ENCODE data around the gene PCDH9. TPM values are rescaled to one million over a fixed set of nuclear protein-coding genes. Genes with fewer than 3 reads are reported as not detected.

Gene PCDH9
- total RNA-seq, 1 donor from 2014 or later, result 10.4 TPM

DNA sequence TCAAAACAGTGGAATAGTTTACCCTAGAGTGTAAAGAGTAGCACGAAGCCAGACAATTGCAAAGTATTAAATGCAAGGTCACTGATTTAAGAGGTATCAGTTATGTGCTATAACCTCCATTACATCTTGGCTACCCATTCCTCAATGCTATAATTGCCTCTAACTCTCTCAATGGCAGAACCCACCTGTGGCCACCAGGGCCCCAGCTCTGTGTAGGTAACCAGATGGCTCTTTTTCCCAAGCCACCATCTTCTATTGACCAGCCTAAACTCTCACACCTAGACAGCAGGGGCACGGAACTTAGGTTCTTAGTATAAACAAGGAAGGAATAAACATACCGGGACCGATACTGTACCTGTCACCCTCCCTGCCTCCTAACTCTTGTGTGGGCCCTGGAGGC, 277.6 kb downstream of the PCDH9 start:
- no peak overlapping the region for H3K4me2 ChIP-seq (ENCODE audit: low read length)
- H2AFZ ChIP-seq (ENCODE audit: low read depth, low read length), result no peak overlapping the region
- H3K4me1 ChIP-seq (ENCODE audit: insufficient read depth, low read length), result no peaks in the 10 kb centered on the region
- no peaks in the 10 kb centered on the region for H3K27me3 ChIP-seq (ENCODE audit: insufficient read depth, low read length)
- TF ChIP-seq, protein P1, sequence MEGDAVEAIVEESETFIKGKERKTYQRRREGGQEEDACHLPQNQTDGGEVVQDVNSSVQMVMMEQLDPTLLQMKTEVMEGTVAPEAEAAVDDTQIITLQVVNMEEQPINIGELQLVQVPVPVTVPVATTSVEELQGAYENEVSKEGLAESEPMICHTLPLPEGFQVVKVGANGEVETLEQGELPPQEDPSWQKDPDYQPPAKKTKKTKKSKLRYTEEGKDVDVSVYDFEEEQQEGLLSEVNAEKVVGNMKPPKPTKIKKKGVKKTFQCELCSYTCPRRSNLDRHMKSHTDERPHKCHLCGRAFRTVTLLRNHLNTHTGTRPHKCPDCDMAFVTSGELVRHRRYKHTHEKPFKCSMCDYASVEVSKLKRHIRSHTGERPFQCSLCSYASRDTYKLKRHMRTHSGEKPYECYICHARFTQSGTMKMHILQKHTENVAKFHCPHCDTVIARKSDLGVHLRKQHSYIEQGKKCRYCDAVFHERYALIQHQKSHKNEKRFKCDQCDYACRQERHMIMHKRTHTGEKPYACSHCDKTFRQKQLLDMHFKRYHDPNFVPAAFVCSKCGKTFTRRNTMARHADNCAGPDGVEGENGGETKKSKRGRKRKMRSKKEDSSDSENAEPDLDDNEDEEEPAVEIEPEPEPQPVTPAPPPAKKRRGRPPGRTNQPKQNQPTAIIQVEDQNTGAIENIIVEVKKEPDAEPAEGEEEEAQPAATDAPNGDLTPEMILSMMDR (IDR thresholded peaks at IDR 0.05; ENCODE audit: insufficient read depth, low read depth, low read length), result no peak
- TF ChIP-seq EZH2 (IDR thresholded peaks at IDR 0.05; ENCODE audit: insufficient read depth, low read length), result no peak
- H3K27ac ChIP-seq (ENCODE audit: low read depth, low read length), result no peak overlapping the region
- no peaks in the 10 kb centered on the region for H4K20me1 ChIP-seq (ENCODE audit: insufficient read depth, low read length)
- FAIRE-seq (no peak), DNase-seq (ENCODE audit: low read depth) (no peak)
- H3K9me3 ChIP-seq (ENCODE audit: insufficient read depth, low read depth, low read length), result no peaks in the 10 kb centered on the region
- H3K9ac ChIP-seq (ENCODE audit: low read length), result no peak overlapping the region
- no peak overlapping the region for H3K4me3 ChIP-seq (ENCODE audit: insufficient read depth, low read depth, low read length)
- no peaks in the 10 kb centered on the region for H3K36me3 ChIP-seq (ENCODE audit: insufficient read depth, low read length)
- Mint-ChIP-seq H3K9me3 (ENCODE audit: unreplicated experiment) (no peaks in the 10 kb centered on the region), H3K36me3 (ENCODE audit: low read depth, unreplicated experiment) (no peaks in the 10 kb centered on the region), H3K27ac (ENCODE audit: unreplicated experiment) (no peak overlapping the region), H3K4me3 (ENCODE audit: unreplicated experiment) (no peak overlapping the region), H3K27me3 (ENCODE audit: low read depth, unreplicated experiment) (no peaks in the 10 kb centered on the region), H3K4me1 (ENCODE audit: low read depth, unreplicated experiment) (no peaks in the 10 kb centered on the region)
- H3K79me2 ChIP-seq (ENCODE audit: insufficient read depth, low read length), result no peaks in the 10 kb centered on the region

DNA sequence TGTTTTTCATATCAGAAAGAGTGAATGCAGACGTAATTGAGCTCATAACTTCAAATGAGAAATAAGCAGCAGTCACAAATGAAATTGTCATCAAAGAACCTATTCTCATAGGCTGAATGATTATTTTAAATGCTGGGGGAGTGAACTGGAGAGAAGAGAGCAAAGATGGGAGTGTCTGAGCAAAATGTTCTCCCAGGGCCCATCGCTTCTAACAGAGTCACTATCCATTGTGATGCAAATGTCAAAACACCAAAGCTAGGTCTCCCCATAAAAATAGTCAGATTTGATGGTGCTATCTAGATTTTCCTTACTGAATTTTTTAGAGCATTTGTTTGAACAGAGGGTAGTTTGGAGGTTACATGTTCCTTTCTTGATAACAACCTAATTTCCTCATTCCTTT, 278.7 kb downstream of the PCDH9 start:
- no peaks in the 10 kb centered on the region for H3K27me3 Mint-ChIP-seq (ENCODE audit: low read depth, unreplicated experiment)
- TF ChIP-seq EZH2 (IDR thresholded peaks at IDR 0.05; ENCODE audit: insufficient read depth, low read length), result no peak
- TF ChIP-seq, protein P1 (IDR thresholded peaks at IDR 0.05; ENCODE audit: insufficient read depth, low read depth, low read length), result no peak
- DNase-seq (ENCODE audit: low read depth) (no peak), FAIRE-seq (no peak)
- Histone ChIP-seq H2AFZ (ENCODE audit: low read depth, low read length) (no peak overlapping the region), H3K4me2 (ENCODE audit: low read length) (no peak overlapping the region), H3K27ac (ENCODE audit: low read depth, low read length) (no peak overlapping the region), H3K79me2 (ENCODE audit: insufficient read depth, low read length) (no peaks in the 10 kb centered on the region), H3K36me3 (ENCODE audit: insufficient read depth, low read length) (no peaks in the 10 kb centered on the region), H3K9me3 (ENCODE audit: insufficient read depth, low read depth, low read length) (no peaks in the 10 kb centered on the region), H3K4me1 (ENCODE audit: insufficient read depth, low read length) (no peaks in the 10 kb centered on the region), H3K9ac (ENCODE audit: low read length) (no peak overlapping the region), H3K27me3 (ENCODE audit: insufficient read depth, low read length) (no peaks in the 10 kb centered on the region), H4K20me1 (ENCODE audit: insufficient read depth, low read length) (no peaks in the 10 kb centered on the region), H3K4me3 (ENCODE audit: insufficient read depth, low read depth, low read length) (no peak overlapping the region)
- H3K27ac Mint-ChIP-seq (ENCODE audit: unreplicated experiment), result no peak overlapping the region
- no peaks in the 10 kb centered on the region for H3K36me3 Mint-ChIP-seq (ENCODE audit: low read depth, unreplicated experiment)
- H3K9me3 Mint-ChIP-seq (ENCODE audit: unreplicated experiment), result no peaks in the 10 kb centered on the region
- no peak overlapping the region for H3K4me3 Mint-ChIP-seq (ENCODE audit: unreplicated experiment)
- no peaks in the 10 kb centered on the region for H3K4me1 Mint-ChIP-seq (ENCODE audit: low read depth, unreplicated experiment)

DNA sequence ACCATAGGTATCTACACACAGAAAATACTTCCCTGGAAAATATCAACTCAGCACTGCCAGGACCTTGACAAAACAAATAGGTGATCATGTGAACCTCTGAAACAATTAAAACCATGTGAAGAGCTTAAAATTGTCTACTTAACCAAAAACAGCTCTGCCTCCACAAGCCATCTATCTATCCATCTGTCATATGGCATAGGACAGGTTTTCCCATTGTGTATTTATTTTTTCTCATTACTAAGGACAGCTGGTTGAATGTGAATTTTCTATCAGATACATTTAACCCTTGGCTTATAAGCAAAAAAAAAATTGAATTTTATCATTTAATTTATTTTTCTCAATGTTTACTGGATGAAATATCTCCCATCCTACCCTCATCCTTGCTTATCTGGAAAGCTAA, 279.5 kb downstream of the PCDH9 start:
- Histone ChIP-seq H3K9me3 (ENCODE audit: insufficient read depth, low read depth, low read length) (no peaks in the 10 kb centered on the region), H3K79me2 (ENCODE audit: insufficient read depth, low read length) (no peaks in the 10 kb centered on the region), H3K9ac (ENCODE audit: low read length) (no peak overlapping the region), H4K20me1 (ENCODE audit: insufficient read depth, low read length) (no peaks in the 10 kb centered on the region), H3K36me3 (ENCODE audit: insufficient read depth, low read length) (no peaks in the 10 kb centered on the region), H3K4me3 (ENCODE audit: insufficient read depth, low read depth, low read length) (no peak overlapping the region), H2AFZ (ENCODE audit: low read depth, low read length) (no peak overlapping the region), H3K4me2 (ENCODE audit: low read length) (no peak overlapping the region), H3K4me1 (ENCODE audit: insufficient read depth, low read length) (no peaks in the 10 kb centered on the region), H3K27me3 (ENCODE audit: insufficient read depth, low read length) (no peaks in the 10 kb centered on the region), H3K27ac (ENCODE audit: low read depth, low read length) (no peak overlapping the region)
- H3K4me1 Mint-ChIP-seq (ENCODE audit: low read depth, unreplicated experiment), result no peaks in the 10 kb centered on the region
- no peak for FAIRE-seq
- no peak overlapping the region for H3K27ac Mint-ChIP-seq (ENCODE audit: unreplicated experiment)
- DNase-seq (ENCODE audit: low read depth), result no peak
- no peaks in the 10 kb centered on the region for H3K36me3 Mint-ChIP-seq (ENCODE audit: low read depth, unreplicated experiment)
- no peaks in the 10 kb centered on the region for H3K27me3 Mint-ChIP-seq (ENCODE audit: low read depth, unreplicated experiment)
- no peak overlapping the region for H3K4me3 Mint-ChIP-seq (ENCODE audit: unreplicated experiment)
- TF ChIP-seq, protein P1 (IDR thresholded peaks at IDR 0.05; ENCODE audit: insufficient read depth, low read depth, low read length), result no peak
- no peak for TF ChIP-seq EZH2 (IDR thresholded peaks at IDR 0.05; ENCODE audit: insufficient read depth, low read length)
- H3K9me3 Mint-ChIP-seq (ENCODE audit: unreplicated experiment), result no peaks in the 10 kb centered on the region

Data from astrocyte (in vitro differentiated cells and primary cell).